ENCODE measurements around the gene CIAO2A. TPM values are rescaled to one million over a fixed set of nuclear protein-coding genes. Genes with fewer than 3 reads are reported as not detected.

Gene CIAO2A
- total RNA-seq, 2 donors from 2014 or later = 54.6 to 63.2 TPM

DNA sequence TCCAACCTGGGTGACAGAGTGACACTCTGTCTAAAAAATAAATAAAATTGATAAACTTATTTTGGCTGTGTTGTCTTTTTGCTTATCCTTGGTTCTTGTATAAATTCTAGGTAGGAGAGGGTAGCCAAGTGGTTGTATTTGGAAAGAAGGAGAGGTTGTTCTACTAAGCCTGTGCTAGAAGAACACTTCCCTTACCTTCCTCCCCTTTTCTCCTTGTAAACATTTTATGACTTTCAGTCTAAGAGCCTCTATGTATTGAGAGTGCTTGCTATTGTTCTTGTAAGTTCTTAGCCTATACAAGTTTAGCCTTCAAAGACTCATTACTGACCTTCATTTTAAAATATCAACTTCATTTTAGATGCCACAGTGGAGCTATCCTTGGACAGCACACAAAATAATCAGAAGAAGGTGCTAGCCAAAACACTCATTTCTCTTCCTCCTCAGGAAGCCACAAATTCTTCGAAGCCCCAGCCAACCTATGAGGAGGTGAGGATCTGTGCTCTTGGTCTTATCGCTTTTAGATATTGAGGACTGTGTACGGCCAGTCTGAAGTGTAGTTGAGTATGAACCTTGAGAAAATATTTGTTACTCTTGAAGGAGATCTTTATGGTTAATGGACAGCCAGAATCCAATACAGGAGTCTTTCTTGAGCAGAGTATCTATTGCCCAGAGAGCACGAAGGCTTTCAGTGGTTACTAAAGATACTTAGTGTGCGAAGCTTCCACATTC lies 24.3 kb upstream of the CIAO2A start:
- Histone ChIP-seq H3K9me3 (ENCODE audit: control insufficient read depth, low read length) (no peaks in the 10 kb centered on the region), H3K4me1 (ENCODE audit: control insufficient read depth, insufficient read depth, low read length) (no peaks in the 10 kb centered on the region), H3K27ac (ENCODE audit: low read depth, low read length) (no peak overlapping the region), H3K4me3 (ENCODE audit: low read length) (no peak overlapping the region), H3K36me3 (ENCODE audit: control insufficient read depth, insufficient read depth, low read length) (peaks cover 58% of the 10 kb centered on the region), H3K9ac (ENCODE audit: extremely low read depth, low read length, poor library complexity, severe bottlenecking) (no peak overlapping the region), H3K27me3 (ENCODE audit: control insufficient read depth, insufficient read depth, low read length, poor library complexity, severe bottlenecking) (no peaks in the 10 kb centered on the region)
- WGBS, 2 experiments (ENCODE audit: insufficient coverage in 1 of 2, insufficient read length in 1 of 2) = 92 to 100% methylated on average over 4 to 5 of the region's 5 CpGs
- H3K36me3 Mint-ChIP-seq (ENCODE audit: low read depth) = peaks cover 51% of the 10 kb centered on the region
- H3K4me3 Mint-ChIP-seq = no peak overlapping the region
- no peaks in the 10 kb centered on the region for H3K4me1 Mint-ChIP-seq
- TF ChIP-seq, protein P1, sequence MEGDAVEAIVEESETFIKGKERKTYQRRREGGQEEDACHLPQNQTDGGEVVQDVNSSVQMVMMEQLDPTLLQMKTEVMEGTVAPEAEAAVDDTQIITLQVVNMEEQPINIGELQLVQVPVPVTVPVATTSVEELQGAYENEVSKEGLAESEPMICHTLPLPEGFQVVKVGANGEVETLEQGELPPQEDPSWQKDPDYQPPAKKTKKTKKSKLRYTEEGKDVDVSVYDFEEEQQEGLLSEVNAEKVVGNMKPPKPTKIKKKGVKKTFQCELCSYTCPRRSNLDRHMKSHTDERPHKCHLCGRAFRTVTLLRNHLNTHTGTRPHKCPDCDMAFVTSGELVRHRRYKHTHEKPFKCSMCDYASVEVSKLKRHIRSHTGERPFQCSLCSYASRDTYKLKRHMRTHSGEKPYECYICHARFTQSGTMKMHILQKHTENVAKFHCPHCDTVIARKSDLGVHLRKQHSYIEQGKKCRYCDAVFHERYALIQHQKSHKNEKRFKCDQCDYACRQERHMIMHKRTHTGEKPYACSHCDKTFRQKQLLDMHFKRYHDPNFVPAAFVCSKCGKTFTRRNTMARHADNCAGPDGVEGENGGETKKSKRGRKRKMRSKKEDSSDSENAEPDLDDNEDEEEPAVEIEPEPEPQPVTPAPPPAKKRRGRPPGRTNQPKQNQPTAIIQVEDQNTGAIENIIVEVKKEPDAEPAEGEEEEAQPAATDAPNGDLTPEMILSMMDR (conservative IDR thresholded peaks at IDR 0.05) = no peak
- no peak for DNase-seq
- H3K9me3 Mint-ChIP-seq = no peaks in the 10 kb centered on the region
- no peaks in the 10 kb centered on the region for H3K27me3 Mint-ChIP-seq (ENCODE audit: insufficient read depth)
- no peak overlapping the region for H3K27ac Mint-ChIP-seq

DNA sequence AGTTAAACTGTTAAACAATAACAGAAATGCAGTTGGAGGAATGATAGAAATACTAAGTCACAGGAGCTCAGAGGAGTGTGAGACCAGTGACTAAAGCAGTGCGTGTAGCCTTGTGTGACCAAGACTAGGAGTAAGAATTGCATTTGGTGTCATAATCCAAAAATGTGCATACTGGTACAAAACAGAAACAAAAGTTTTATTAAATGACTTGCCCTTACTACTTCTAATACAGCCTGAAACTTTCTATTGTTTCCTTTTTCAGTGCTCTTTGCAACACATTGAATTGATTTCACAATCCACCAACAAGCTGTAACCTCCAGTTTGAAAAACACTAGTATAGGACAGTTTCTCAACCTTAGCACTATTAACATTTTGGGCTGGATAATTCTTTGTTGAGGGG lies 19.3 kb upstream of the CIAO2A start:
- Mint-ChIP-seq H3K27ac (no peak overlapping the region), H3K4me1 (peaks cover 12% of the 10 kb centered on the region), H3K27me3 (ENCODE audit: insufficient read depth) (no peaks in the 10 kb centered on the region), H3K4me3 (no peak overlapping the region), H3K9me3 (no peaks in the 10 kb centered on the region), H3K36me3 (ENCODE audit: low read depth) (peaks cover 29% of the 10 kb centered on the region)
- no peak for DNase-seq
- Histone ChIP-seq H3K4me1 (ENCODE audit: control insufficient read depth, insufficient read depth, low read length) (no peaks in the 10 kb centered on the region), H3K36me3 (ENCODE audit: control insufficient read depth, insufficient read depth, low read length) (peaks cover 37% of the 10 kb centered on the region), H3K9me3 (ENCODE audit: control insufficient read depth, low read length) (no peaks in the 10 kb centered on the region), H3K9ac (ENCODE audit: extremely low read depth, low read length, poor library complexity, severe bottlenecking) (no peak overlapping the region), H3K27ac (ENCODE audit: low read depth, low read length) (no peak overlapping the region), H3K27me3 (ENCODE audit: control insufficient read depth, insufficient read depth, low read length, poor library complexity, severe bottlenecking) (no peaks in the 10 kb centered on the region), H3K4me3 (ENCODE audit: low read length) (no peak overlapping the region)
- TF ChIP-seq, protein P1 (conservative IDR thresholded peaks at IDR 0.05) = no peak
- WGBS, 2 experiments (ENCODE audit: insufficient coverage in 1 of 2, insufficient read length in 1 of 2) = 97% methylated on average over 1 of the region's 1 CpG; no CpG with 5 or more reads in 1 of the 2 experiments

DNA sequence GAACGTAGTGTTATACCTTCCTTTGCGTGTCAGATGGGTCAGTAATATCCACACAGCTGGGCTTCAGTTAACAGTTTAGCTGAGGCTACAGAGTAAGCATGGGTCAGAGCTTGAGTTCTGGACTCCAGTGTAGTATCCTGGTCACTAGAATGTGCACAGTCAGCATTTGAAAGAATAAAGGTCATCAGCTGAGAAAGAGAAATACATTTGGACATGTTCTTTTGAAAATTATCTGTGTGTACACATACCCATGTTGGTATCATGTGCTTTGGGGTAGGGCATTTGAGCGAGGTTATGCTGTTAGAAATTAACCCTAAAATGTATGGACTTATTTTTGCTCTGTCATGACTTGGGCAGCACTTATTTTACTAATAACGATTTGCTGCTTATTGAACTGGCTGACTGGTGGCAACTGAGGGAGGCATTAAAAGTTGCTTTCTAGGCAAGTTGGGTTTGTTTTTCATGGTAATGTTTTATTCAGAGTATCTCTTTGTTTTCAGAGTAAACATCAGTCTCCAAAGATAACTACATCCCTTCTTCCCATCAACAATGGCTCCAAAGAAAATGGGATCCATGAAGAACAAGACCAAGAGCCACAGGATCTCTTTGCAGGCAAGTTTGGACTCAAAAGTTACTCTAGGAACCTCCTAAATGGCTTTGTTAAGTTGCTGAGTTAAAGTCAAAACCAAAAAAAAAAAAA lies 18.6 kb upstream of the CIAO2A start:
- H3K4me3 ChIP-seq (ENCODE audit: low read length) = no peak overlapping the region
- H3K27ac Mint-ChIP-seq = peak overlapping the region; percentile 54
- no peaks in the 10 kb centered on the region for H3K27me3 Mint-ChIP-seq (ENCODE audit: insufficient read depth)
- peaks cover 33% of the 10 kb centered on the region for H3K36me3 ChIP-seq (ENCODE audit: control insufficient read depth, insufficient read depth, low read length)
- no peak overlapping the region for H3K27ac ChIP-seq (ENCODE audit: low read depth, low read length)
- H3K4me3 Mint-ChIP-seq = no peak overlapping the region
- TF ChIP-seq, protein P1 (conservative IDR thresholded peaks at IDR 0.05) = no peak
- H3K9ac ChIP-seq (ENCODE audit: extremely low read depth, low read length, poor library complexity, severe bottlenecking) = no peak overlapping the region
- H3K9me3 ChIP-seq (ENCODE audit: control insufficient read depth, low read length) = no peaks in the 10 kb centered on the region
- no peaks in the 10 kb centered on the region for H3K9me3 Mint-ChIP-seq
- H3K4me1 ChIP-seq (ENCODE audit: control insufficient read depth, insufficient read depth, low read length) = no peaks in the 10 kb centered on the region
- 93% methylated on average over 3 to 4 of the region's 4 CpGs for WGBS, 2 experiments (ENCODE audit: insufficient coverage in 1 of 2, insufficient read length in 1 of 2)
- H3K27me3 ChIP-seq (ENCODE audit: control insufficient read depth, insufficient read depth, low read length, poor library complexity, severe bottlenecking) = no peaks in the 10 kb centered on the region
- no peak for DNase-seq
- H3K4me1 Mint-ChIP-seq = peaks cover 12% of the 10 kb centered on the region
- peaks cover 26% of the 10 kb centered on the region for H3K36me3 Mint-ChIP-seq (ENCODE audit: low read depth)

All from endodermal cell (in vitro differentiated cells).